HG02981 (cell line): ENCODE measurements around the gene PHF20.
A peak's percentile ranks its signal among the peaks of the same experiment; 100 is the strongest.
"Not testable (repeated sequence)": the region's sequence is repeated elsewhere in the genome, so short reads cannot be mapped to it uniquely, and the experiment has no call there.

Experiments
- ATAC-seq: cut with Tn5 transposase; IDR thresholded peaks from one replicate; pipeline ENCODE4 v1.9.1; 2021; ENCODE audit warnings: mild to moderate bottlenecking, moderate library complexity; ENCODE audit not compliant: unreplicated experiment

The PHF20 gene

DNA sequence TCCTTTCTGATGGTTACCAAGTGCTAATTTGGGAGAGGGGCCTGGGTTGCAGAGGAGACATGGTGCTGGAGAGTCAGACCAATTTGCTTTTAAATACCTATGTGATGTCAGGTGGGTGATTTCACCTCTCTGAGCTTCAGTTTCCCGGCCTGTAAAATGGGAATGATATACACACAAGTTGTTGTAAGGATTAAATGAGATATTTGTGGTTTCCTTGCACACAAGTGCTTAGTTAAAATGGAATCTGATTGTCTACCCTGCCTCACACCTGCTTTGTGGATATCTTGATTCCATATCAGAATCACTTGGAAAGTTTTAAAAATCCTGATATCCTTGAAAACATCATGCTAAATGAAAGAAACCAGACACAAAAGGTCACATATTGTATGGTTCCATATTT lies 138.0 kb downstream of the PHF20 start:
- ATAC-seq, result no peak

- no peak for ATAC-seq
Observed at GRCh38 chr20:35910254-35910653, 138.4 kb downstream of the PHF20 start.

- ATAC-seq, result no peak
Observed at GRCh38 chr20:35912881-35913280, 141.1 kb downstream of the PHF20 start.

DNA sequence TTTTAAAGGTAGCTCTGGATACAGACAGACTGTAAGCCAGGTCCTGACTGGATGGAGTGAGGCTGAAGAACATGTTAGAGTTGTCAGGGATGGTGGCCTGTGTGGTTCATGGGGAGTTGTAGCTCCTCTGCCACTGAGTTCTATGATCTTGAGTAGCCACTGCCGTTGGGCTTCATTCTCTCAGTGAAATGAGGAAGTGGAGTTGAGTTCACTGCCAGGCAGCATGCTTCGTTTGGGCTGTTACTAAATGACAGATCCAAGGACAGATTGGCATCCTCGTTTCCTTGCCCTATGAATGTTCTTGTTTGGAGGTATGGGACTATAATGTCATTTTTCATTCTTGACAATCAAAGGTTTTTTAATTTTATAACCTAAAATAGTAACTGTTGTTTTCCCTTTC lies 145.3 kb downstream of the PHF20 start:
- no peak for ATAC-seq

GRCh38 chr20:35918021-35918420 lies 146.2 kb downstream of the PHF20 start:
- ATAC-seq, result no peak

GRCh38 chr20:35920523-35920922 lies 148.7 kb downstream of the PHF20 start:
- no peak for ATAC-seq

GRCh38 chr20:35929301-35929700 lies 157.5 kb downstream of the PHF20 start:
- ATAC-seq, result no peak

GRCh38 chr20:35934050-35934449 lies 162.2 kb downstream of the PHF20 start:
- ATAC-seq, result no peak

GRCh38 chr20:35939264-35939663 lies 167.4 kb downstream of the PHF20 start:
- no peak for ATAC-seq

- no peak for ATAC-seq
Observed at GRCh38 chr20:35941620-35942019, 169.8 kb downstream of the PHF20 start.

DNA sequence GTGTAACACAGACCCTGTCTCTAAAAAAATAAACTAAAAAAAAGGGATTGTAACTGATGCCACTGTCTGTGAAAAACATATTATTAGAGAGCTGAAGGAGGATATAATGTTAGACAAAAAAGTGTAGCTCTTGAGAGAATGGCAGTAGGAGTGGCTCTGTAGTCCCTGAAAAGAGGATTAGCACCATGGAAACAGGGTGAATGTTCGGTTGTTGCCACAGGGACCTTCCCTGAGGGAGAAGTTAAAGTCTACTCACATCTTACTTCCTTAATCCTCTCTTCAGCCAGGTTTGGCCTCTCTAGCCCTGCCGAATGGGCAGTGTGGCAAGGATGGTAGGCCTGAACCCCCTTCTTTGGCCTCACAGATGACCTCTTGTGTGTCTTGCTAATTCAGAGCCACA lies 170.4 kb downstream of the PHF20 start:
- no peak for ATAC-seq

DNA sequence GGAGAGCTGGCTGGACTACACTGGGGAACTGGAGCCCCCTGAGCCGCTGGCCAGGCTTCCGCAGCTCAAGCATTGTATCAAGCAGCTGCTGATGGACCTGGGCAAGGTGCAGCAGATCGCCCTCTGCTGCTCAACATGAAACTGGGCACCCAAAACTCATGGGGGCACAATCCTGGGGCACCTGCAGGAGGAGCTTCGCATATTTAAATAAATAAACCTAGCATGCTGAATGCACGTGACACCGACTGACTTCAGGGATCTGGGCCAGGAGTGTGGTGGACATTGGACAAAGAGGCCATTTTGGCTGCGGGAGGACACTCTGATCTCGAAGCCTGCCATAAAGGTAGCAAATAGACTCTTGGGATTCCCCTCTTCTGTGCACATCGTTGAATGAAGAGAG lies 175.7 kb downstream of the PHF20 start:
- no peak for ATAC-seq

GRCh38 chr20:35947907-35948306 lies 176.1 kb downstream of the PHF20 start:
- ATAC-seq, result no peak

DNA sequence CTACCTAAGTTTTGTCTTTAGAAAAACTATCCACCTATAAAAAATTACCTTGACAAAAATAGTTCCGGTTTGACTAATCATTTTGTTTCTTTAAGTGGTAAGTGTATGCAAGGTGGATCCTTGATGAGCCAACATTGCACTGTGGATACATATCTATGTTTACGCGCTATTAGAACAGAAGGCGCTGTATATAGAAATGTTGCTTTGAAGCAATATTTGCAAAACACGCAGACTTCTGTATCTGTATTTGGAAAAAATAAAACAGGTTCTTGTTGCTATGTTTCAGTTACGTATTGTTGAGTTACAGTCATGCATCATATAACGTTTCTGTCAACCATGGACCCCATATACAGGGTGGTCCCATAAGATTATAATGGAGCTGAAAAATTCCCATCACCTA lies 178.3 kb downstream of the PHF20 start:
- ATAC-seq, result no peak

DNA sequence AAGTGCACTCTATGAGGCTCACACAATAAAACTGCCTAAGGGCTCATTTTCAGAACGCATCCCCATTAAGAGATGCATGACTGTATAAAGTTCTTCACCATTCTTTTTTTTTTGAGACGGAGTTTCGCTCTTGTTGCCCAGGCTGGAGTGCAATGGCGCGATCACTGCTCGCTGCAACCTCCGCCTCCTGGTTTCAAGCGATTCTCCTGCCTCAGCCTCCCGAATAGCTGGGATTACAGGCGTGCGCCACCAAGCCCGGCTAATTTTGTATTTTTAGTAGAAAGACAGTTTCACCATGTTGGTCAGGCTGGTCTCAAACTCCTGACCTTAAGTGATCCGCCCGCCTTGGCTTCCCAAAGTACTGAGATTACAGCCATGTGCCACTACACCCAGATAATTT lies 180.3 kb downstream of the PHF20 start:
- ATAC-seq, result not testable (repeated sequence)

DNA sequence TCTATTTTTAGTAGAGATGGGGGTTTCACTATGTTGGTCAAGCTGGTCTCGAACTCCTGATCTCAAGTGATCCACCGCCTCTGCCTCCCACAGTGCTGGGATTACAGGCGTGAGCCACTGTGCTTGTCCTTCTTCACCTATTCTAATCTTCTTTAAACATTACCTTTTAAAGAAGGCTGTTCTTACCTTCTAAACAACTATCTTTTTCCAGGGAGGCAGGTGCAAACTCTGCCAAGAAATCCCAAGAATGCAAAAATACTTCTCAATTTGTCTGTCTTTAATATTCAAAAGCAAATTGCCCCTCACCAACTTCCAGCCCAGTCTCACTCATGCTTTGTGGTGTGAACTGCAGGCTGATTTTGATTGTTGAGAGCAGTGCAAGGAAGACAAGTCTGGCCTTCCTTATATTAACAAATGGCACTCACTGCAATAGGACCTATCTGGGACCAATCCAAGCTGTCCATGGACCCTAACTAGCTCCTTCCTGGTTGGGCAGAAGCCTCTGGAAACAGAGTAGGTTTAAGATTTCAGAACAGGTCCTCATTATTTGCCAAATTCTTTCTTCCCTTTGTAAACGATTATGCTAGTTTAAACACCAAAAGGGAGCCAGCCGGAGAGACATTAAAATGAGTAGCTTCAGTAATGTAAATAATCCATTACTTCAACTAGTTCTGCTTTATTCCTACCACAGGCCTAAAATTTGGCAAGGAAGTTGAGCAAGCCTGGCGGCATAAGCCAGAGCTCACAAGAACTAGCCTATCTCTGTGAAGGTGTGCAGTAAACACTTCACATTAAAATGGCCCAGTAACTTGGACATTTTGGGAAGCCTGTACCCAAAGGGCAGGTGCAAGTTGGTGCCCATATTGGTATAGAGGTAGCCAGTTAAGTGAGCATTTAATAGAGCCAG lies 180.9 kb downstream of the PHF20 start:
- ATAC-seq, result no peak

DNA sequence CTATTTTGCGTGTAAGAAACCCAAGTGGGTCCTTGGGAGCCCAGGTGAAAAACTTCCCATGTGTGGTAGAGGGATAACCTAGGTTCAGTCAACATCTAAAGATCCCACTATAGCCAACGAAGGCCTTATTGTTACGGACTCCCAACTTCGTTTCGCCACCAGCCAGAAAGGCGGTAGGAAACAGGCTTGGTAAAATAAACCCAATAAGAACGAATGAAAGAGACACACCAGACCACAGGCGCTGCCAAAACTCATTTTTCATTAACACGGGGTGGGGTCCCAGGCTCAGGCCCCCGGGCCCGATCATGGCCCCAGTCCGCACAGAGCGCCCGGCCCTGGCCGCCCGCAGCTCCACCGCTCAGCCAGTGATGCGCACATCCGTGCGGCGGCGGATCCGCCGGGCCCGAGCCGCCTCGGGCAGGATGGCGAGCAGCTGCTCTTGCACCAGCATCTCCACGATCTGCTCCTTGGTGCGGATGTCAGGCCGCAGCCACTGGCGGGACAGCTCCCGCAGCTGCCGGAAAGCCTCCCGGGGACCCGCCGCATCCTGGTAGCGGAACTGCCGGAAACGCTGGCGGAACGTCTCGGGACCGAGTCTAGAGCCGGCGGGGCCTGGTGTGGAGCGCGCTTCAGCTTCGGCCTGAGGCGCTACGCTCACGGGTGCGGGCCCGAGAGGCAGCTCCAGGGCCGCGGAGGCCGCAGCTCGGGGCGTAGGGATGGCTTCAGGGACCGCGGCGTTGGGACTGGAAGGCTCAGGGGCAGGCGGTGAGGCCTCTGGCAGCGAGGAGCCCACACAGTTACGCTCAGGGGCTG lies 181.8 kb downstream of the PHF20 start:
- ATAC-seq, result peak; percentile 9

DNA sequence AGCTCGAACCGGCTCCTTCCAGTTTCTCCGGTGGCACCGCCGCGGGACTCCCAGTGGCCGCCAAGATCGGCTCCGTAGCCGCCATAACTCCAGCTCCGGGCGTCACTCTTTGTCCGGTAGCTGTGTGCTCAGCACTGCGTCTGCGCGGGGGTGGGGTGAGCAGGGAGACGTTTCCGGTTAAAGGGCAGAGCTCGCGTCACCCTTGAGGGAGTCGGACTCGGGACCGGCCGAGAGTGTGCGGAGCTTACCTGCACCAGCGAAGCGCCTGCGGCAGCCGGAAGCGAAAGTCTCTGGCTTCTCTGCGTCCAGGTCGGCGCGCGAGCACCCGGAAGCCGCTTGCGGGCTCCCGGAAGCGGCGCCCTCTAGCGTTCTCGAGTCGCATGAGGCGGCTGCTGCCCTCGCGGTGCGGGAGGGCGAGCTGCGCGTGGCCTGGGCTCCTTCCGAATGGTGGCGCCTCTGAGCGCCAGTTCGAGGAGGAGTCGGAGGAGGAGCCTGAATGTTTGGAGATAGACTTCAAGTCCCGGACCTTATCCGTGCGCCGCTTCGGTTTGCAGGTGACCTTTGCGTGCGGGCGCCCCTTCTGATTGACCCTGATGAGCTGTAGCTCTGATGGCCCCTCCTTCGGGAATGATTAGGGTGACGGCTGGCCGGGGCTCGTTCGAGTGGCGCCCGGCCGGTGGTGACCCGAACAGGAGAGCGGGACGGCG lies 182.5 kb downstream of the PHF20 start, which contains the start of gene SCAND1:
TSS of gene SCAND1 (minus strand) at position 303 of the 707 bp plus-strand sequence. CDS start at position 85, 218 bp downstream.
- ATAC-seq, result peak; percentile 86

DNA sequence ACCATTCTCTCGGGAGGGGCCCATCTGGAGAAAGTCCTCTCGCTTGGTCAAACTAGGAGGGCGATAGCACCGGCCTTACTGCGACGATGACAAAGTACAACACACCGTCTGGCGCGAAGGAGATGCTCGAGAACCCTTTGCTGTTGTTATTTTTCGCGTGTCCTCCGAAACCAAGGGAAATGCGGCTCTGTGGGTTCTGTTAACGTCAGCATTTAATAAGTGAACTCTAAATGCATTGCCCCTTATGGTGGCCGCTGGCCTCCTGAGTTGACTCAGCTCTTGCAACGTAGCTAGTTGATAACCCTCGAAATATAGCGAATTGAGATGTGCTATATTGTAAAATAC lies 183.1 kb downstream of the PHF20 start:
- peak; percentile 1 for ATAC-seq

- no peak for ATAC-seq
Observed at GRCh38 chr20:35956616-35957015, 184.8 kb downstream of the PHF20 start.

GRCh38 chr20:35959291-35959690 lies 187.5 kb downstream of the PHF20 start:
- ATAC-seq, result not testable (repeated sequence)
